Osteocyte (in vitro differentiated cells): Measurements from ENCODE around the gene OSBPL3. TPM values are rescaled to one million over a fixed set of nuclear protein-coding genes. Genes with fewer than 3 reads are reported as not detected.
A peak's percentile ranks its signal among the peaks of the same experiment; 100 is the strongest.

Experiments used
- DNase-seq: peaks from one replicate; pipeline ENCODE4 v3.0.0; 2021; ENCODE audit warnings: mixed read lengths; ENCODE audit not compliant: unreplicated experiment; ENCODE audit errors: extremely low spot score
- H3K27ac Mint-ChIP-seq: one replicate; pipeline ENCODE4 v1.8.0; 2021; ENCODE audit warnings: mild to moderate bottlenecking, mixed read lengths; ENCODE audit not compliant: unreplicated experiment
- H3K27me3 Mint-ChIP-seq: one replicate; pipeline ENCODE4 v1.8.0; 2021; ENCODE audit warnings: mixed read lengths; ENCODE audit not compliant: unreplicated experiment
- H3K36me3 Mint-ChIP-seq: one replicate; pipeline ENCODE4 v1.8.0; 2021; ENCODE audit warnings: mixed read lengths; ENCODE audit not compliant: unreplicated experiment
- H3K4me1 Mint-ChIP-seq: one replicate; pipeline ENCODE4 v1.8.0; 2021; ENCODE audit warnings: mixed read lengths; ENCODE audit not compliant: unreplicated experiment
- H3K4me3 Mint-ChIP-seq: one replicate; pipeline ENCODE4 v1.8.0; 2021; ENCODE audit warnings: mild to moderate bottlenecking, moderate library complexity, mixed read lengths; ENCODE audit not compliant: unreplicated experiment
- H3K9me3 Mint-ChIP-seq: one replicate; pipeline ENCODE4 v1.8.0; 2021; ENCODE audit warnings: mixed read lengths; ENCODE audit not compliant: unreplicated experiment
- total RNA-seq: library from RNA; stranded (reverse); gene quantifications from 2 replicates; pipeline ENCODE4 v1.2.1, GENCODE V29; 2021
- TF ChIP-seq, protein P1 (sequence below): fragments of 200-600 bp; sonication (generic); IDR thresholded peaks from 2 replicates; pipeline ENCODE4 v1.5.0; 2021; ENCODE audit warnings: antibody characterized with exemption, mild to moderate bottlenecking, moderate library complexity

OSBPL3 gene
- total RNA-seq, 1 donor from 2014 or later: 8.0 TPM

DNA sequence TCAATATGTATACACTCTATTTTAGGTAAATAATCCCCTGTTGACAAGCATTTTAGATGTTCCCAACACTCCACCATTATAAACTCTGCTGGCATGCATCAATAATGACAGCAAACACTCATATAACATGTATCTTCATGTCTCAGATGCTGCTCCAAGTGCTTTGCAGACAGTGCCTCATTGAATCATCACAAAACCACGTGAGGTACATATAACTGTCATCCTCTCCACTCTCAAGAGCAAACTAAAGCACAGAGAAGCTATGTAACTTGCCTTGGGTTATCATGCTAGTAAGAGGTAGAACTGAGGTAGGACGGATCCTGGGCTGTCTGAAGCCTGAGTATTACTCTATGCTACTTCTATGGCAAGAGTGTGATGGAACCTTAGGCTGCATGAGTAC lies 150.2 kb downstream of the OSBPL3 start:
- TF ChIP-seq, protein P1, sequence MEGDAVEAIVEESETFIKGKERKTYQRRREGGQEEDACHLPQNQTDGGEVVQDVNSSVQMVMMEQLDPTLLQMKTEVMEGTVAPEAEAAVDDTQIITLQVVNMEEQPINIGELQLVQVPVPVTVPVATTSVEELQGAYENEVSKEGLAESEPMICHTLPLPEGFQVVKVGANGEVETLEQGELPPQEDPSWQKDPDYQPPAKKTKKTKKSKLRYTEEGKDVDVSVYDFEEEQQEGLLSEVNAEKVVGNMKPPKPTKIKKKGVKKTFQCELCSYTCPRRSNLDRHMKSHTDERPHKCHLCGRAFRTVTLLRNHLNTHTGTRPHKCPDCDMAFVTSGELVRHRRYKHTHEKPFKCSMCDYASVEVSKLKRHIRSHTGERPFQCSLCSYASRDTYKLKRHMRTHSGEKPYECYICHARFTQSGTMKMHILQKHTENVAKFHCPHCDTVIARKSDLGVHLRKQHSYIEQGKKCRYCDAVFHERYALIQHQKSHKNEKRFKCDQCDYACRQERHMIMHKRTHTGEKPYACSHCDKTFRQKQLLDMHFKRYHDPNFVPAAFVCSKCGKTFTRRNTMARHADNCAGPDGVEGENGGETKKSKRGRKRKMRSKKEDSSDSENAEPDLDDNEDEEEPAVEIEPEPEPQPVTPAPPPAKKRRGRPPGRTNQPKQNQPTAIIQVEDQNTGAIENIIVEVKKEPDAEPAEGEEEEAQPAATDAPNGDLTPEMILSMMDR: no peak
- no peaks in the 10 kb centered on the region for H3K27me3 Mint-ChIP-seq
- peaks cover 37% of the 10 kb centered on the region for H3K4me1 Mint-ChIP-seq
- H3K9me3 Mint-ChIP-seq: no peaks in the 10 kb centered on the region
- H3K4me3 Mint-ChIP-seq: no peak overlapping the region
- DNase-seq: no peak
- no peak overlapping the region for H3K27ac Mint-ChIP-seq
- H3K36me3 Mint-ChIP-seq: no peaks in the 10 kb centered on the region

DNA sequence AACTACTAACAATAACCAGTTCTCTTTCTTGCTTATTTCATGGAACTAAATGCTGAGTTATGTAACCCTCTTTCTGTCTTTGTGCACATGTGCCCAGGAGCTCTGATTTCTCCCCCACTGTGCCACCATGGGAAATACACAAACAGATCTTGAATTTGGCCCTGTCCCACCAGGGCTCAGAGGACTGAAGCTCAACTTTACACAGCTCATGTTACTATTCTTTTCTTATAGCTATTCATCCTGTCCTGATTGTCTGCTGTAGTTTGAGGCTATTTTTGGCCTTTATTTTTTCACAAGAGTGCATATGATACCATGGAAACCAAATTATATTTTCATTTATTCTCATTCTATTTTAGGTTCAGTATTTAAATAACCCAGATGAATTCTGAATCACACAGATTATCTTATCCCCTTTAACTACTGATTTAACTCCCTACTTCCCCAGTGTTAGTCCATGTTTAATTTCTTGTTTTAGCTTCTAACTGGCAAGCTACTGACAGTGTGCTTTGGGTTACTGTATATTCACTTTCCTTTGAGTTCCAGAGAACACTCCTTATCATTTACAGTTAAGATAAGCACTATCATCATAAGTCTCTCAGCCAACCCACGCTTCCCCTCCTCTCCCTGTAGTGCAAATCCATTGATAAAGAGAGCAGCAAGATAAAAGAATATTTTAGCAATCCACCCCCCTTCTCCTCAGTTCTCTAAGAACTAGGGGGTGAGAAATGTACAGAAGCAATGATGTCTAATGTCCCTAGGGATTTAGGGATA lies 150.9 kb downstream of the OSBPL3 start:
- TF ChIP-seq, protein P1: no peak
- Mint-ChIP-seq H3K27ac (peak overlapping the region; percentile 72), H3K4me3 (no peak overlapping the region), H3K27me3 (no peaks in the 10 kb centered on the region), H3K4me1 (peaks cover 37% of the 10 kb centered on the region), H3K9me3 (no peaks in the 10 kb centered on the region), H3K36me3 (no peaks in the 10 kb centered on the region)
- no peak for DNase-seq

DNA sequence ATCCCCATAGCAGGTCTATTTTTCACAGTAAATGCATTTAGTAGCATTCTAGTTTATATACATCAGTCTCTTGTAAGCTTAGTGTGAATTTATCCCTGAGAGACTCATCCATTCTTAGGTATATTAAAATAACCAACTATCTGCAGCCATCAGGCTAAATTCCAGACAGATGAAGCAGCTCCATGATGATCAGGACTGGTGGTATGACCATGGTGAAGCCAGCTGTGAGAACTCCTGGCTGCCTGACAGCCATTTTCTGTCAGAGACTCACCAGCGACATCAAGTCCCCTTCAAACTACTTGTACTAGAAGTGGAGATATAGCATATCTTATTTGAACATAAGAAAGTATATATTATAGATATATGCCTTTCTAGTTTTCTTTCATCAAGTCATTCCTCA lies 152.4 kb downstream of the OSBPL3 start:
- TF ChIP-seq, protein P1: no peak
- H3K9me3 Mint-ChIP-seq: no peaks in the 10 kb centered on the region
- no peaks in the 10 kb centered on the region for H3K27me3 Mint-ChIP-seq
- no peak overlapping the region for H3K27ac Mint-ChIP-seq
- H3K4me3 Mint-ChIP-seq: no peak overlapping the region
- H3K4me1 Mint-ChIP-seq: peaks cover 35% of the 10 kb centered on the region
- no peaks in the 10 kb centered on the region for H3K36me3 Mint-ChIP-seq
- DNase-seq: no peak

DNA sequence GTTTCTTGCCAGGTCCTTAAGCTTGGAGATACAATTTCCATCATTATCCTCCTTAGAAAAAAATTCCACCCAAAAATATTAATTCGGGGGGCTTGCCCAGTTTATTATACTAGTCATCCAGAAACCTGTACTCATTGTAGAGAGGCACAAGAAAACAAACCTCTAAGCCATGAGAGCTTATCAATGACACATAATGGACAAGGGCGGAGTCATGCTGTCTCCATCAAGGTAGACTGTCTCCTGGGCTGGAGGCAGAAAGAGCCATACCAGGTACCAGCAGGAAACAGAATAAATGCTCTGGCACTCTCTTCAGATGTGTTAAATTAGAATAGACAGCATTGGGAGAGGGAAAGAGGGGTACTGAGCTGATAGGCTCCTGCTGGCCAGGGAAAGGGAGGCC lies 153.0 kb downstream of the OSBPL3 start:
- Mint-ChIP-seq H3K9me3 (no peaks in the 10 kb centered on the region), H3K4me1 (peaks cover 35% of the 10 kb centered on the region), H3K27ac (no peak overlapping the region), H3K4me3 (no peak overlapping the region), H3K27me3 (no peaks in the 10 kb centered on the region), H3K36me3 (no peaks in the 10 kb centered on the region)
- TF ChIP-seq, protein P1: no peak
- DNase-seq: no peak

DNA sequence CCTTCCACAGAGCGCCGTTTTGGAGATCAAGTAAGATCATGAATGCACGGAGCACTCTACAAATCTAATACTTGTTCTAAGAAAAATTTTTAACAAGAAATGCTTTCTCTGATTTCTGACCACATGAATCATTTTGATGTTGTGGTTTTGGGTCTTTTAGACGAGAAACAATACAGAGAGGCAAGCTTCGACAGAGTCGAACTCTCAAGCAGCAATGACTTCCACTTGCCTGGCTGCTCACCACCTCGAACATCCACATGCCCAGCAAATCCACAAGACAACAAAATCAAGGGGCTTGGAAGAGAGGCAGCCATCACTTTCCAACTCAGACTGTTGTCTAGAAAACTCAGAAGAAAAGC lies 153.3 kb downstream of the OSBPL3 start:
- no peak for DNase-seq
- Mint-ChIP-seq H3K27ac (no peak overlapping the region), H3K27me3 (no peaks in the 10 kb centered on the region), H3K4me3 (no peak overlapping the region), H3K9me3 (no peaks in the 10 kb centered on the region), H3K36me3 (no peaks in the 10 kb centered on the region), H3K4me1 (peaks cover 33% of the 10 kb centered on the region)
- TF ChIP-seq, protein P1: no peak
